ENCODE measurements around the gene ALOX5. TPM values are rescaled to one million over a fixed set of nuclear protein-coding genes. Genes with fewer than 3 reads are reported as not detected.

ALOX5 gene
- total RNA-seq, 4 donors from 2014 or later = 14.2 to 48.5 (median 21.2) TPM

GRCh38 chr10:45490277-45490676 lies 116.3 kb downstream of the ALOX5 start:
- H3K4me3 ChIP-seq = no peak overlapping the region
- DNase-seq (ENCODE audit: extremely low spot score) = no peak
- WGBS = 94% methylated on average over 3 of the region's 3 CpGs
- peaks cover 0 to 20% (median 9%) of the 10 kb centered on the region in 4 donors for H3K36me3 ChIP-seq
- no peak overlapping the region for H3K27ac ChIP-seq (replicated peaks in 1 of 4)
- no peaks in the 10 kb centered on the region for H3K4me1 ChIP-seq
- no peaks in the 10 kb centered on the region for H3K27me3 ChIP-seq
- no peak for TF ChIP-seq CTCF (IDR thresholded peaks at IDR 0.05)
- H3K9me3 ChIP-seq = peaks cover 0 to 3% (median under 1%) of the 10 kb centered on the region in 4 donors
- intact Hi-C loops (cut with DNase I) = no loop called here

GRCh38 chr10:45491061-45491460 lies 117.0 kb downstream of the ALOX5 start:
- DNase-seq (ENCODE audit: extremely low spot score) = no peak
- H3K27me3 ChIP-seq = no peaks in the 10 kb centered on the region
- H3K9me3 ChIP-seq = peaks cover 0 to 10% (median 9%) of the 10 kb centered on the region in 4 donors
- 86% methylated on average over 7 of the region's 7 CpGs for WGBS
- no peak overlapping the region for H3K4me3 ChIP-seq
- H3K36me3 ChIP-seq = peaks cover 0 to 18% (median 9%) of the 10 kb centered on the region in 4 donors
- no peaks in the 10 kb centered on the region for H3K4me1 ChIP-seq
- intact Hi-C loops (cut with DNase I) = no loop called here
- no peak for TF ChIP-seq POLR2A (IDR thresholded peaks at IDR 0.05; ENCODE audit: low read depth)
- TF ChIP-seq POLR2AphosphoS5 (IDR thresholded peaks at IDR 0.05) = no peak
- no peak for TF ChIP-seq CTCF (IDR thresholded peaks at IDR 0.05)
- TF ChIP-seq EP300 (IDR thresholded peaks at IDR 0.05) = no peak
- no peak overlapping the region for H3K27ac ChIP-seq (replicated peaks in 1 of 4)

Other genes starting within 250 kb of the ALOX5 start
- not detected for gene OR13A1, start 58.6 kb upstream of the ALOX5 start, total RNA-seq